Neuron (in vitro differentiated cells): ENCODE data around the gene LRRC28.

Experiments
- H2AFZ ChIP-seq: one replicate; pipeline ENCODE4 v1.6.1; 2013; ENCODE audit warnings: low read depth, mild to moderate bottlenecking, inconsistent platforms, low read length, moderate library complexity
- H3K27me3 ChIP-seq: one replicate; pipeline ENCODE4 v1.6.1; 2013; ENCODE audit warnings: low read length; ENCODE audit not compliant: insufficient read depth
- H3K36me3 ChIP-seq: one replicate; pipeline ENCODE4 v1.6.1; 2013; ENCODE audit warnings: low read length; ENCODE audit not compliant: insufficient read depth
- H3K4me1 ChIP-seq: one replicate; pipeline ENCODE4 v1.6.1; 2013; ENCODE audit warnings: low read length; ENCODE audit not compliant: insufficient read depth
- H3K4me3 ChIP-seq: 2 replicates; pipeline ENCODE4 v1.5.1; 2013; ENCODE audit warnings: mild to moderate bottlenecking, low read length, moderate library complexity
- H3K9me3 ChIP-seq: one replicate; pipeline ENCODE4 v1.6.1; 2013; ENCODE audit warnings: low read length

Gene LRRC28

DNA sequence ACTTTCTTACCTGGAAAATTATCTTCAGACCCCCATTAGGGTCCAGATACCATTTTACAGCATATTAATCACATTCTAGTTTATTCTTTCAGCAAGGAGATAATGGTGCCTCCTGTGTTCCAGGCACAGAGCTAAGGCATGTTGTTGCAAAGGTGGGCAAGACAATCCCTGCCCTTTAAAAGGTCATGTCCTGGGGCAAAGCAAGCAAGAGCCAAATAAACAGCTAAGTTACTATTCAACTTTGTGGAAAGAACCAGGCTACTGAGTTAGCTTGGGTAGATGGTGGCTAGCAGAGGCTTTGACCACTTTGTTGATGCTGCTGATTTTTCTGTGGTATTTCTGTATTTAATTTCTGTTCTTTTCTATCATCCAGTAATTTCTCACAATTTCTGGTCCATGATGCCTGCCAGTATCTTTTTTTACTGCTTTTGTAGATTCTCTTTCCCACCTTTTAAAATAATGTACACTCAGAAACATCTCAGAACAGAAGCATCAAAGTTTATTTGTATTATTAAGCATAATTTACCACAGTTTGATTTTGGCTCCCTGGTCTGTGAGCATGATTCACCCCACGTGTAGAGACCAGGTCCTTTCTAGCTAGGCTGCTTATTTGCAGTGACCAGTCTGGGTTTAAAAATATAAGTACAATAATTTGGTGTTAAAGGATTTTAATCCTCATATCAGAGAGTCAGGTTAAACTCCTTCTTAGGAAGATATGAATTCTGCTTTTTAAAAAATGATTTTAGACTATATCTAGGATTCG, 71.5 kb downstream of the LRRC28 start:
- Histone ChIP-seq H2AFZ (no peak overlapping the region), H3K27me3 (no peaks in the 10 kb centered on the region), H3K4me3 (no peak overlapping the region), H3K9me3 (no peaks in the 10 kb centered on the region), H3K4me1 (no peaks in the 10 kb centered on the region), H3K36me3 (no peaks in the 10 kb centered on the region)

DNA sequence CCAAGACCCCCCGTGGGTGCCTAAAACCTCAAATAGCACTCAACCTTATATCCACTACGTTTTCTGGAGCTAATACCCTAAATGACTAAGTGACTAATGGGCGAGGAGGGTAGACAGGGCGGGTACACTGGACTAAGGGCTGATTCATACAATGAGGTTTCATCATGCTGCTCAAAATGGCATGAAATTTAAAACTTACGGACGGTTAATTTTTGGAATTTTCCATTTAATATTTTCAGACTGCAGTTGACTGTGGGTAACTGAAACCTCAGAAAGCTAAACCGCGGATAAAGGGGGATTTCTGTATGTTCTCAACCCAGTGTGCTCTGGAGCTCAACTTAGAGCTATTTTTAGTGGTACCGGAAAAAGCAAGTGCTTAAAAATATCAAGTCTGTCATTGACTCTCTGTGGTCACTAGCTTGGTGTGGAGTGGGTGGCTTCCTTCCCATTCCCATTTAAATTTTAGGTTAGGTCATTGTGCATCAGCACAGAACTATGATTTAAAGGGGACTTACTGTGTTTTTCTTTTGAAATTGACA, 72.9 kb downstream of the LRRC28 start:
- Histone ChIP-seq H3K9me3 (no peaks in the 10 kb centered on the region), H3K4me1 (no peaks in the 10 kb centered on the region), H2AFZ (no peak overlapping the region), H3K36me3 (no peaks in the 10 kb centered on the region), H3K27me3 (no peaks in the 10 kb centered on the region), H3K4me3 (no peak overlapping the region)

GRCh38 chr15:99324700-99325099, 73.4 kb downstream of the LRRC28 start:
- no peaks in the 10 kb centered on the region for H3K36me3 ChIP-seq
- no peaks in the 10 kb centered on the region for H3K9me3 ChIP-seq
- H2AFZ ChIP-seq, result no peak overlapping the region
- H3K4me3 ChIP-seq, result no peak overlapping the region
- H3K4me1 ChIP-seq, result no peaks in the 10 kb centered on the region
- H3K27me3 ChIP-seq, result no peaks in the 10 kb centered on the region

DNA sequence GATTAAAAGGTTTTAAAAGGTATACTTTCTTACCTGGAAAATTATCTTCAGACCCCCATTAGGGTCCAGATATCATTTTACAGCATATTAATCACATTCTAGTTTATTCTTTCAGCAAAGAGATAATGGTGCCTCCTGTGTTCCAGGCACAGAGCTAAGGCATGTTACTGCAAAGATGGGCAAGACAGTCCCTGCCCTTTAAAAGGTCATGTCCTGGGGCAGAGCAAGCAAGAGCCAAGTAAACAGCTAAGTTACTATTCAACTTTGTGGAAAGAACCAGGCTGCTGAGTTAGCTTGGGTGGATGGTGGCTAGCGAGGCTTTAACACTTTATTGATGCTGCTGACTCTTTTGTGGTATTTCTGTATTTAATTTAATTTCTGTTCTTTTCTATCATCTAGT, 75.0 kb downstream of the LRRC28 start:
- H3K9me3 ChIP-seq, result no peaks in the 10 kb centered on the region
- no peaks in the 10 kb centered on the region for H3K36me3 ChIP-seq
- no peaks in the 10 kb centered on the region for H3K4me1 ChIP-seq
- H2AFZ ChIP-seq, result no peak overlapping the region
- H3K27me3 ChIP-seq, result no peaks in the 10 kb centered on the region
- H3K4me3 ChIP-seq, result no peak overlapping the region

DNA sequence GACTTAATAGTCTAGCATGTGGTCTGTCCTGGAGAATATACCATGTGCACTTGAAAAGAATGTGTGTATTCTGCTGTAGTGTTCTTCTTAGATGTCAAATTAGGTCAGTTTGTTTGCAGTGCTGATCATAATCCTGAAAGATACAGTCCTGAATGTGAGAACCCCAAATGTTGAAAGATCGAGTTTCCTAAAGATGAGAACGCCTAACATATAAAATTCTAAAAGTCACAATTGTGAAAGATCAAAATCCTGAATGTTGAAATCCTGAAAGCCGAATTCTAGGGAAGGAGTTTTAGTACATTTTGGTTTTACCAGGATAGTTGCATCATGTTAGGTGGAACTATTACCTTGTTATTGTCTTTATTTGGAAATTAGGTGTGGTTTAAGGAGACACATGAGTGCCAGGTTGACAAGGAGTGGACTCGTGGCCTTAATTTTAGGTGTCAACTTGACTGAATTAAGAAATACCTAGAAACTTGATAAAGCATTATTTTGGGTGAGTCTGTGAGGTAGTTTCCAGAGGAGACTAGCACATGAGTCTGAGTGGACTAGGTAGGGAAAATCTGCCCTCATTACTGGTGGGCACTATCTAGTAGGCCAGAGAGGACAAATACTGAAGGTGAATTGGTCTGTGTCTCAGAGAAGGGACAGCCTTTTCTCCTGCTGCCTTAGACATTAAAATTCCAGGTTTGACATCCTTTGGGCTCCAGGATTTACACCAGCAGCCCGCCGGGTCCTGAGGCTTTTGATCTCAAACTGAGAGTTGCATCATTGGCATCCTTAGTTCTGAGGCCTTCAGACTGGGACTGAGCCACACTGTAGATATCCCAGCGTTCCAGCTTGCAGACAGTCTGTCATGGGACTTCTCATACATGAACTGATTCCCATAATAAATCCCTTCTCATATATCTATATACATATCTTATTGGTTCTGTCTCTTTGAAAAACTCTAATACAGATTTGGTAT, 77.1 kb downstream of the LRRC28 start:
- Histone ChIP-seq H3K36me3 (no peaks in the 10 kb centered on the region), H2AFZ (no peak overlapping the region), H3K4me1 (peaks cover 10% of the 10 kb centered on the region), H3K27me3 (no peaks in the 10 kb centered on the region), H3K4me3 (no peak overlapping the region), H3K9me3 (no peaks in the 10 kb centered on the region)

GRCh38 chr15:99331381-99331780, 80.1 kb downstream of the LRRC28 start:
- no peak overlapping the region for H3K4me3 ChIP-seq
- no peak overlapping the region for H2AFZ ChIP-seq
- H3K4me1 ChIP-seq, result peaks cover 19% of the 10 kb centered on the region
- no peaks in the 10 kb centered on the region for H3K9me3 ChIP-seq
- no peaks in the 10 kb centered on the region for H3K27me3 ChIP-seq
- H3K36me3 ChIP-seq, result no peaks in the 10 kb centered on the region

- Histone ChIP-seq H3K27me3 (no peaks in the 10 kb centered on the region), H3K9me3 (no peaks in the 10 kb centered on the region), H3K4me3 (no peak overlapping the region), H2AFZ (peak overlapping the region; percentile 9), H3K36me3 (no peaks in the 10 kb centered on the region), H3K4me1 (peaks cover 19% of the 10 kb centered on the region)
Measured at GRCh38 chr15:99333413-99333812, 82.1 kb downstream of the LRRC28 start.

DNA sequence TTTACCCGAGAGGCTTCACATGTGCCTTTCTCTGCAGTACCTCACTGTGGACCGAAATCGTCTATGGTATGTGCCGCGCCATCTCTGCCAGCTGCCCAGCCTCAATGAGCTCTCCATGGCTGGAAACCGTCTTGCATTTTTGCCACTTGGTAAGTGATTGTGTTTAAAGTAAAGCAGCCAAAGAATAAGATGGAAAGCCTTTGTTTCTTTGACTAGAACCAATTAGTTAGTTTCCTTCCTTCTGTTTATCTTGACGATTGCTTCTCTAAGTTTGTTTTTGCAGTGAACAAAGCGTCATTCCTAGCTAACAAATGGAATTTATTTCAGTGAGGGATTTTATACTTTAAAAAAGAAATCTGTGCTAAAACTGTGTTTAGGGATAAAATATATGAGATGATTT, 82.7 kb downstream of the LRRC28 start:
- H3K4me1 ChIP-seq, result peaks cover 23% of the 10 kb centered on the region
- no peaks in the 10 kb centered on the region for H3K9me3 ChIP-seq
- no peaks in the 10 kb centered on the region for H3K27me3 ChIP-seq
- H3K4me3 ChIP-seq, result no peak overlapping the region
- no peaks in the 10 kb centered on the region for H3K36me3 ChIP-seq
- H2AFZ ChIP-seq, result peak overlapping the region; percentile 9

- Histone ChIP-seq H3K4me1 (peaks cover 23% of the 10 kb centered on the region), H3K27me3 (no peaks in the 10 kb centered on the region), H2AFZ (no peak overlapping the region), H3K4me3 (no peak overlapping the region), H3K9me3 (no peaks in the 10 kb centered on the region), H3K36me3 (no peaks in the 10 kb centered on the region)
Measured at GRCh38 chr15:99335508-99335907, 84.2 kb downstream of the LRRC28 start.

GRCh38 chr15:99336794-99337193, 85.5 kb downstream of the LRRC28 start:
- Histone ChIP-seq H2AFZ (no peak overlapping the region), H3K9me3 (no peaks in the 10 kb centered on the region), H3K4me3 (no peak overlapping the region), H3K27me3 (no peaks in the 10 kb centered on the region), H3K4me1 (peaks cover 23% of the 10 kb centered on the region), H3K36me3 (no peaks in the 10 kb centered on the region)

DNA sequence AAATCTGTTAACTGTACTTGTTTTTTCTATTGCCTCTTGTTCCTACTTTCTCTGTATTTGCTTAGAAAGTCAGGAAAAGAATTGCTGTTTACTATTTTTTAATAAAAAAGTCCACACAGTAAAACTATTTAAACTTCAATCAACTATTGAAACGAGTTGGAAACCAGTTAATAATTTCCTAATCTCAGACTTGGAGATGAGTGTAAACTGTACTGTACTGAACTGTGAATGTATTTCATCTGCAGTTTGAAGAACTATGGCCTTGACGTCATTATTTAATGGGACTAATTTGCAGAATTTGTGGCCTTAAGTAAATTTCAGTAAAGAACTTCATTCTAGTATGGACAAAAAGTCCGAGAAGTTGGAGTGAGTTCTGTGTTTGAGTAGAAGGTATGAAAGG, 89.1 kb downstream of the LRRC28 start:
- Histone ChIP-seq H2AFZ (no peak overlapping the region), H3K9me3 (no peaks in the 10 kb centered on the region), H3K27me3 (no peaks in the 10 kb centered on the region), H3K36me3 (no peaks in the 10 kb centered on the region), H3K4me1 (peaks cover 3% of the 10 kb centered on the region), H3K4me3 (no peak overlapping the region)

DNA sequence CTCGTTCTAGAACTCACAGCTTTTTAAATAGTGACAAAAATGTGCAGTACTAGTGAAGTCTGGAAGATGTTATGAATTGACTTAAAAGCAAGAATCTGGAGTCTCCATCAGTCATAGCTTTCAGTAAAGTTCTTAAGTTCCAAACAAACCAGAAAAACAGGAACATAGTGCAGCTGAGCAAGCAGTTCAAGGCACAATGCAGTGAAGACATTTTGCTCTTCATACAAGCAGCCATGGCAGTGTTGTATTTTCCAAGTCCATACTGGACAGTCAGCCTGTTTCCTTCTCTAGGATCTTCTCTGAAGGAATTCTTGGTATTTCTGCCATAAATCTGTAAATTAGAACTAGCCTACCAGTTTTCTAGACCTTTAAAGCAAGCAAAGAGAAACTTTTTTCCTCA, 90.5 kb downstream of the LRRC28 start:
- no peak overlapping the region for H3K4me3 ChIP-seq
- no peak overlapping the region for H2AFZ ChIP-seq
- H3K4me1 ChIP-seq, result peaks cover 3% of the 10 kb centered on the region
- no peaks in the 10 kb centered on the region for H3K9me3 ChIP-seq
- H3K27me3 ChIP-seq, result no peaks in the 10 kb centered on the region
- no peaks in the 10 kb centered on the region for H3K36me3 ChIP-seq

GRCh38 chr15:99343208-99343607, 91.9 kb downstream of the LRRC28 start:
- Histone ChIP-seq H3K9me3 (no peaks in the 10 kb centered on the region), H3K27me3 (no peaks in the 10 kb centered on the region), H3K4me3 (no peak overlapping the region), H3K4me1 (peaks cover 3% of the 10 kb centered on the region), H3K36me3 (no peaks in the 10 kb centered on the region), H2AFZ (no peak overlapping the region)
